Spinal cord (tissue), 10 donors: ENCODE measurements around the gene MICAL2. TPM values are rescaled to one million over a fixed set of nuclear protein-coding genes. Genes with fewer than 3 reads are reported as not detected.

Experiments
- DNase-seq, 6 donors: peaks; one replicate each; pipeline versions ENCODE4 v3.0.0 to v3.0.0-alpha.2; 2013 to 2015; ENCODE audit warnings: low spot score in 6 of 6, low read depth in 4 of 6
- H3K27ac ChIP-seq: one replicate; pipeline ENCODE4 v1.5.1; 2013; ENCODE audit warnings: low read depth, low read length, control low read depth
- H3K27me3 ChIP-seq: one replicate; pipeline ENCODE4 v1.6.1; 2013; ENCODE audit warnings: low read length; ENCODE audit not compliant: control insufficient read depth, insufficient read depth
- H3K36me3 ChIP-seq: one replicate; pipeline ENCODE4 v1.6.1; 2013; ENCODE audit warnings: low read length; ENCODE audit not compliant: control insufficient read depth, insufficient read depth
- H3K4me1 ChIP-seq: one replicate; pipeline ENCODE4 v1.6.1; 2013; ENCODE audit warnings: low read length; ENCODE audit not compliant: control insufficient read depth, insufficient read depth
- H3K4me3 ChIP-seq: one replicate; pipeline ENCODE4 v1.5.1; 2013; ENCODE audit warnings: low read depth, low read length, control low read depth
- H3K9me3 ChIP-seq: one replicate; pipeline ENCODE4 v1.6.1; 2013; ENCODE audit warnings: low read length; ENCODE audit not compliant: control insufficient read depth, insufficient read depth
- WGBS: methylation state at CpG from one replicate; pipeline ENCODE4 v1.1.5; 2013; ENCODE audit warnings: missing lambda C conversion rate; ENCODE audit not compliant: insufficient coverage; 5-methylcytosine and 5-hydroxymethylcytosine counted together
- polyA plus RNA-seq, 2 donors: library from polyadenylated mRNA; unstranded; fragments of 120-200 nt; gene quantifications; one replicate each; pipeline ENCODE4 v1.2.1, GENCODE V29; 2013; ENCODE audit not compliant: insufficient read length in 2 of 2
- total RNA-seq, 2 donors: library from RNA; depleted of rRNA in 1 of 2; stranded (reverse); fragments of 120-200 nt in 1 of 2; fragments of >200 nt in 1 of 2; gene quantifications; one replicate each; pipeline versions ENCODE4 v1.2.3 to v1.2.4, GENCODE V29; 2013 to 2014
- donor health status: healthy.

MICAL2 gene
- total and polyA plus RNA-seq, 4 donors, result 15.8 to 57.0 (median 23.2) TPM

DNA sequence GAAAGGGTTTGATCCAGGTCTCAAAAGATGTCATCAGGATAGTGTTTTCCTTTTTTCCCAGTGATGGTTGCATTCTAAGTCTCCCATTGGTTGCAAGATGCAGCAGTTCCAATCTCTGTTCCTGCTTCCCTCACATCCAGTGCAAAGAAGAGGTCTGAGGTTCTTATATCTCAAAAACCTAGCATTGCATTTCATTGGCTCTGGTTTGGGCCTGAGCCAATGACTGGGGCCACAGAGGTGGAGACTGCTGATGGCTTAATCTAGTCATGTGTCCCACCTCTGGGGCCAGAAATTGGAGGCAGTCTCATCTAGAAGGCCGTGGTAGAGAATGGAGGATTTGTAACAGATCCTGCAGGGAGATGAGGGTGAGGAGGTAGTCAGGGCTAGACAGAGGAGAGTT, 13.2 kb upstream of the MICAL2 start:
- no peak overlapping the region for H3K4me3 ChIP-seq
- peaks cover 17% of the 10 kb centered on the region for H3K27me3 ChIP-seq
- H3K4me1 ChIP-seq, result peaks cover 15% of the 10 kb centered on the region
- H3K27ac ChIP-seq, result no peak overlapping the region
- H3K9me3 ChIP-seq, result no peaks in the 10 kb centered on the region
- no peaks in the 10 kb centered on the region for H3K36me3 ChIP-seq
- no peak for DNase-seq
- WGBS, result 89% methylated on average over 1 of the region's 1 CpG

DNA sequence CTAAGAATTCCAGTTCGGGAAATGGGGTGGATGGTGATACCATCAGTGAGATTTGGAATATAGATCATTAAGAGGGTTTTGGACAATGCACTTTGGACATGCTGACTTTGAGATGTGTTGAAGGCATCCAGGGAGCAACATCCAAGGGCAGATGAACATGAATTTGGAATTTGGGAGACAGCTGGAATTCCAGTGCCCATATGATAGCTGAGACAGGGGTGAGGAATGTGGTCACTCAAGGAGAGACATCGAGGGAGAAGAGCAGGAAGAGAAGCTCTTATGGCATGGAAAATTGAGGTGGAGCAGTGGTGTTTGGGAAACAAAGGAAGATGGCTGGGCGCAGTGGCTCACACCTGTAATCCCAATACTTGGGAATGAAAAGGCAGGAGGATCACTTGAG, 11.8 kb upstream of the MICAL2 start:
- Histone ChIP-seq H3K4me1 (peaks cover 8% of the 10 kb centered on the region), H3K9me3 (no peaks in the 10 kb centered on the region), H3K27ac (no peak overlapping the region), H3K27me3 (peaks cover 28% of the 10 kb centered on the region), H3K36me3 (no peaks in the 10 kb centered on the region), H3K4me3 (no peak overlapping the region)
- 86% methylated on average over 3 of the region's 3 CpGs for WGBS
- DNase-seq, result no peak

DNA sequence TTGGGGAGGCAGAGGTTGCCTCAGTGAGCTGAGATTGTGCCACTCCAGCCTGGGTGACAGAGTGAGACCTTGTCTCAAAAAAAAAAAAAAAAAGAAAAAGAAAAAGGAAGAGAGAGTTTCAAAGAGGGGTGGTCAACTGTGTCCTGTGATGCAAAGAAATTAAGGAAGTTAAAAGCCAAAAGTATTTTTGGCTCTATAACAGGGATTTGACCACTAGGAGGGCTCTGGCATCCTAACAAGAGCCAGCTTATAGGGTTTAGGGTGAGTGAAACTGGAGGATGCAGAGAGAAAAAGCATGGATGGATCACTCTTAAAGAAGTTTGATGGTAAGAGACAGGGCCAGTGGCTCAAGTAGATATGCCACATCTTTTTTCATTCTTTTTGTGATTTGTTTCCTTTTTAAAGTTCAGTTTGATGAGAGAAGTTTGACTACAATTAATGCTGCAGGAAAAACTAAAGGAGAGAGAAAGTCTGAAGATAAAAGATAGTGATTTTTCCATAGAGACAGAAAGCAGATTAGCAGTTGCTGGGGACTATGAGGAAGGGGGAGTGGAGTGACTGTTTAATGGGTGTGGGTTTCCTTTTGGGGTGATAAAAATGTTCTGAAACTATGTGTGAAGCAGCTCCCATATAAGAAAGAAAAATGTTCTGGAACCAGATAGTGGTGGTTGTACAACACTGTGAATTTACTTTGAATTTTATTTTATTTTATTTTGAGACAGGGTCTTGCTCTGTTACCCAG, 11.1 kb upstream of the MICAL2 start:
- H3K27me3 ChIP-seq, result peaks cover 35% of the 10 kb centered on the region
- H3K27ac ChIP-seq, result no peak overlapping the region
- no peaks in the 10 kb centered on the region for H3K36me3 ChIP-seq
- H3K9me3 ChIP-seq, result no peaks in the 10 kb centered on the region
- H3K4me1 ChIP-seq, result peaks cover 8% of the 10 kb centered on the region
- no peak overlapping the region for H3K4me3 ChIP-seq
- no peak for DNase-seq

DNA sequence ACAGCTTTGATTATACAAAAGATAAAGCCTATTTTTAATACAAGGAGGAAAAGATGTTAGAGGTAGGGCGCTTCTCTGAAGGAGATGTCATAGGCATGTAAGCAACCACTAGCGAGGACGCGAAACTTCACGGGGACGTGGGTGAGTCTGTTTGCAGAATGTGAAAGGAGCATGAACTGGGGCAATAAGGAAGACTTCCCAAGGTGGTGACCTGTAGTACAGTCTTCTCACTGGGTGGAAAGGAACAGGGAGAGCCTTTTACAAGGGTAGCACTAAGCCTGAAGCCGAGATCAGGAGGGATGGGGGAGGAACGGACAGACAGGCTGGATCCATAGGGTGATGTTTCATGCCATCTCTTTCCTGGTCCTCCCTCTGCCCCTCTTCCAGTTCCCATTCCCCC, 10.0 kb upstream of the MICAL2 start:
- DNase-seq, result no peak
- Histone ChIP-seq H3K36me3 (no peaks in the 10 kb centered on the region), H3K27me3 (peaks cover 42% of the 10 kb centered on the region), H3K4me1 (peaks cover 8% of the 10 kb centered on the region), H3K27ac (peak overlapping the region; percentile 63), H3K4me3 (no peak overlapping the region), H3K9me3 (no peaks in the 10 kb centered on the region)
- 64% methylated on average over 5 of the region's 8 CpGs for WGBS

DNA sequence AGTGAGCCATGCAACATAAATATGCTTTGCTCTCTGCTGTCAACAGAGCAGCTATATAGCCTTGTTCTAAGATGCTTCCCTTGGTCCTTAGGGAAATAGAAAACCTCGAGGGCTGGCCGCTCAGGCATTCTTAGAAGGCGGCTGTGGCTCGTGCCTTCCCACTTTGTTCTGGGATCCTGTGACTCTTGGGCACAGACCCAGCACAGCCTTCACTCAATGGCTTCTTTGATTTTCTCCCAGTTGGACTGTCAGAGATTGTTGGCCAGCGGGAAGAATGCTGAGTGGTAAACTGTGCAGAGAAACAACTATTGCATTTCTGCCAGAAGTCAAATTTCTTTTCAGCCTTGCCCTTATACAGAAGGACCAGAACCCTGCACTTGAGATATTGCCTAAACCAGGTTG, 9.5 kb upstream of the MICAL2 start:
- H3K27ac ChIP-seq, result peak overlapping the region; percentile 63
- 11% methylated on average over 4 of the region's 5 CpGs for WGBS
- no peaks in the 10 kb centered on the region for H3K9me3 ChIP-seq
- H3K4me3 ChIP-seq, result no peak overlapping the region
- H3K36me3 ChIP-seq, result no peaks in the 10 kb centered on the region
- H3K27me3 ChIP-seq, result peaks cover 42% of the 10 kb centered on the region
- DNase-seq, result peak; percentile 59 to 93 (median 73)
- peaks cover 8% of the 10 kb centered on the region for H3K4me1 ChIP-seq

DNA sequence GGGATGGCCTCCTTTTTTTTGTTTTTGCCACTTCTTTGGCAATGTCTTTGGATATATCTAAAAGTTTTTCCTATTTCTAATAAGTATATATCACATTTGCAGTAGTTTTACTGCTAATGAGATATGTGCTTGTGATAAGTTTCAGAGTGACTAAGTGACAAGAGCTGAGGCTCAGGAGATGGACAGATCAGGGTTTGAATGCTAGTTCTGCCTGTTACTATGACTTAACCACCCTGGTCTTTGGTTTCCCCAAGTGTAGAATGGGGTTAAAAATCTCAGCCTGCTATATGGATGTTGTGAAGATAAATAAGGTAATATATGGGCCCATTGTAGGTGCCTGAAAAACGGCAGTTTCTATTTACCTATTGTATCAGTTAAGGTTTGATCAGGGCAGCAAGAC, 9.1 kb upstream of the MICAL2 start:
- peaks cover 42% of the 10 kb centered on the region for H3K27me3 ChIP-seq
- H3K27ac ChIP-seq, result peak overlapping the region; percentile 50
- H3K4me3 ChIP-seq, result no peak overlapping the region
- 67% methylated on average over 1 of the region's 1 CpG for WGBS
- H3K36me3 ChIP-seq, result no peaks in the 10 kb centered on the region
- DNase-seq, result no peak
- no peaks in the 10 kb centered on the region for H3K9me3 ChIP-seq
- peaks cover 8% of the 10 kb centered on the region for H3K4me1 ChIP-seq

DNA sequence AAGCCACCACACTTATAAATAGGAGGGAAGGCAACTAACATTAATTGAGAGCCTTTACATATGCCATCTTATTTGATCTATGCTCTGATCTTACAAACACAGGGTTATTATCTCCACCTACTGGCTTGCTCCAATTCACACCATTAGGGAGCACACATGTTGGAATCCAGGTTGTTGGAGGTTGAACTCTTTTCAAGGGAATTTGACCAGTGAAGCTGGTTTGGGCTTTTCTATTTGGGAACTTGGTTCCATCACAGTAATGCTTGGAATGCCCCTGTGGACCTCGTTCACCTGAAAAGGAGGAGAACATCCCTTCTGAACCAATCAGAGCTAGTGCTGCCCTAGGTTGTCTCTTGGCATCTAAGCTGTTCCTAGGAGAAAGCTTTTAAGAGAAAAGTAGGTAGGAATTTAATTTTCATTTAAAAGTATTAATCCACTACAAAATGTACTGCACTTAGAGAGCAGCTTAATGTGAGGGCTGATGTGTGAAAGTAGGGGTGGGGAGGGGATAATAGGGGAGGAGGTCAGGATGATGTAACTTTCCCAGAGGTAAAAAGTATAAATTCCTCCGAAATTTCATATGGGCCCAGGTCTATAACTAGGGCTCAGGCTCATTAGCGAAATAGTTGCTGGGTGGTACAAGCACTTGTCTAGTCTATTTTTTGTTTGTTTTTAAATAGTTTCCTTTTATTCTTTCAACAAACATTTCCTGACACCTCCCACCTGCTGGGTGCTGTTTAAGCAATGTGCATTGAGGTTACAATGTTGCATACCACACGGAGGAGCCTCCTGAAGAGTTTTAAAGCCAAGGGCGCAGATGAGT, 7.6 kb upstream of the MICAL2 start:
- Histone ChIP-seq H3K27me3 (peaks cover 37% of the 10 kb centered on the region), H3K36me3 (no peaks in the 10 kb centered on the region), H3K27ac (no peak overlapping the region), H3K4me3 (no peak overlapping the region), H3K9me3 (no peaks in the 10 kb centered on the region), H3K4me1 (peaks cover 8% of the 10 kb centered on the region)
- WGBS, result 45% methylated on average over 2 of the region's 5 CpGs
- no peak for DNase-seq

DNA sequence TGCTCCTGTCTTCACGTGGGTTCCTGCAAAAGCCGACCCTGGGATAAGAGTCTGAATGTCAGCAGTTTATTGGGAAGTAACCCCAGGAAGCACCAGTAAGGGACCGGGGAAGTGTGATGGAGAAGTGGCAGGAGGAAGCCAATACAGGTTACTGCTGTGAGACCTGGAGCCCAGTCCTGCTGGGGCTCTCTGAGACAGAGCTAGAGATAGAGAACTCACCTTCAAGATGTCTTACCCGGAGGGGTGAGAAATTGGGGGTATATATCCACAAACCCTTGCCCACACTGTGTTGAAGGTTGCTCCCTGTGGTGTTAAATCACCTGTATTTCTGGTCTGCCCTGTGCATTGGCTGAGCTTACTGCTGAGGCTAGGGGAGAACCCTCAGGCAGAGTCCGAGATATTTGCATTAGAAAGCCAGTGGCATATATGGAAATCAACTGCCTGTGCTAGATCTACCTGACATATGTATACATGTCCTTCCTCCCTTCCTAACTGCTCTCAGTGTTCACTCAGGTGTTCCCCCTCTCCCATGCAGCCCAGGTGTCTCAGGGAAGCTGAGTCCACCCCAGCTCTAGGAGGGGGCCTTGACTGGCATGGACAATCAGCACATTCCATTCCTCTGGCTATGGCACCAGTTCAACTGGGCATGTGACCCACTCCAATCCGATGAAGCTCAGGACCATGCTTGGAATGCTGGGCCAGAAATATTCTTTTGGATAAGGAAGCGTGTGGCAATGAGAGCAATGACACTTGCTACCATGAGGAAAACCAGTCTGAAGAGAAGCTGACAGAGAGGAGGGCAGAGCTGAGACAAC, 6.8 kb upstream of the MICAL2 start:
- H3K27ac ChIP-seq, result no peak overlapping the region
- 75% methylated on average over 6 of the region's 7 CpGs for WGBS

DNA sequence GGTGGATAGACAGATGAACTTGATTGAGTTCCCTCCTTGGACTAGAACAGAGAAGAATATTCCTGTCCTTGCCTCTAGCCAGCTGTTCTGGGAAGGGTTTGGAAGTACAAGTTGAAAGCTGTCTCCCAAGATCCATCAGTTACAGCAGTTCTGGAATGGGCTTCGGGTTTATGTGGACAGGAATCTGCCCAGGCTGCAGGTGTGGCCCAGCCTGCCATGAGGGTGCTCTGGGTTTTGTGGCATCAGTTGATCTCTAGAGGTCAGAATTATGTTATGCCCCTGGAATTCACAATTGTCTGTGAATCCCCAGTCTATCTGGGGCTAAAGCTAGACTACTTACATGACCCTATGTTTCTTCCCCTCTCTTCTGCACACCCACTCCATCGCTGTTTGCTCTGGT, 4.9 kb upstream of the MICAL2 start:
- 100% methylated on average over 2 of the region's 2 CpGs for WGBS
- no peak for DNase-seq
- Histone ChIP-seq H3K4me3 (no peak overlapping the region), H3K36me3 (no peaks in the 10 kb centered on the region), H3K27ac (no peak overlapping the region), H3K9me3 (no peaks in the 10 kb centered on the region), H3K27me3 (peaks cover 31% of the 10 kb centered on the region), H3K4me1 (peaks cover 11% of the 10 kb centered on the region)

More for the DNA sequence above, 6.8 kb upstream of the MICAL2 start:
- Histone ChIP-seq H3K4me1 (peaks cover 8% of the 10 kb centered on the region), H3K9me3 (no peaks in the 10 kb centered on the region), H3K36me3 (no peaks in the 10 kb centered on the region), H3K4me3 (no peak overlapping the region), H3K27me3 (peaks cover 33% of the 10 kb centered on the region)
- no peak for DNase-seq
